PC-3 (cell line): ENCODE data around the gene RBM47. TPM values are rescaled to one million over a fixed set of nuclear protein-coding genes. Genes with fewer than 3 reads are reported as not detected.

Experiments used
- ATAC-seq: fragments of 200-7000 bp; cut with Tn5 transposase; 2 replicates; pipeline ENCODE4 v1.9.1; 2020; ENCODE audit warnings: mild to moderate bottlenecking, moderate library complexity
- BruUV-seq: library from RNA; stranded (reverse); fragments of 400-500 nt; replicated peaks from 2 replicates; lab custom pipeline; 2021; lab: Mats Ljungman, UMichigan
- CTCF ChIA-PET: fragments of 300-600 bp; sonication (Branson Sonifier 250); formaldehyde crosslinking; loops from one replicate; lab custom pipeline; 2022; ENCODE audit warnings: antibody characterized with exemption; lab: Charles Lee
- POLR2A ChIA-PET: fragments of 300-600 bp; sonication (Branson Sonifier 250); formaldehyde crosslinking; loops from one replicate; lab custom pipeline; 2022; ENCODE audit warnings: antibody characterized with exemption; ENCODE audit not compliant: unreplicated experiment; lab: Charles Lee
- DNase-seq: peaks from one replicate; pipeline ENCODE4 v3.0.0-alpha.2; 2015
- H2AFZ ChIP-seq: fragments of 300-600 bp; sonication (generic); 2 replicates; pipeline ENCODE4 v1.6.0; 2016; ENCODE audit warnings: antibody characterized with exemption, low read length
- H3F3A ChIP-seq: fragments of 300-600 bp; sonication (generic); one replicate; pipeline ENCODE4 v1.6.0; 2017; ENCODE audit warnings: antibody characterized with exemption, low read length, control low read depth, mild to moderate bottlenecking; ENCODE audit not compliant: unreplicated experiment
- H3K27ac ChIP-seq: fragments of 300-600 bp; sonication (generic); 2 replicates; pipeline ENCODE4 v1.5.1; 2016; ENCODE audit warnings: mild to moderate bottlenecking, low read length
- H3K27me3 ChIP-seq: fragments of 300-600 bp; sonication (generic); 2 replicates; pipeline ENCODE4 v1.6.1; 2016; ENCODE audit warnings: low read length, mixed read lengths
- H3K36me3 ChIP-seq: fragments of 300-600 bp; sonication (generic); 2 replicates; pipeline ENCODE4 v1.6.1; 2016; ENCODE audit warnings: low read depth, mixed run types, low read length, mixed read lengths
- H3K4me1 ChIP-seq: fragments of 300-600 bp; sonication (generic); 2 replicates; pipeline ENCODE4 v1.5.1; 2016; ENCODE audit warnings: low read length; ENCODE audit not compliant: insufficient read depth
- H3K4me2 ChIP-seq: fragments of 300-600 bp; sonication (generic); 2 replicates; pipeline ENCODE4 v1.6.0; 2016; ENCODE audit warnings: low read length
- H3K4me3 ChIP-seq: fragments of 300-600 bp; sonication (generic); 2 replicates; pipeline ENCODE4 v1.5.1; 2016; ENCODE audit warnings: mild to moderate bottlenecking, low read length, mixed read lengths
- H3K79me2 ChIP-seq: fragments of 300-600 bp; sonication (generic); 2 replicates; pipeline ENCODE4 v1.6.1; 2017; ENCODE audit warnings: low read length, mixed read lengths
- H3K9ac ChIP-seq: fragments of 300-600 bp; sonication (generic); 2 replicates; pipeline ENCODE4 v1.6.0; 2016; ENCODE audit warnings: mild to moderate bottlenecking, low read length
- H3K9me2 ChIP-seq: fragments of 300-600 bp; sonication (generic); replicated peaks from 2 replicates; pipeline ENCODE4 v1.6.1; 2016; ENCODE audit warnings: mixed run types, low read length, mixed read lengths
- H3K9me3 ChIP-seq: fragments of 300-600 bp; sonication (generic); 2 replicates; pipeline ENCODE4 v1.6.1; 2016; ENCODE audit warnings: low read length, mixed read lengths
- H4K20me1 ChIP-seq: fragments of 300-600 bp; sonication (generic); 2 replicates; pipeline ENCODE4 v1.6.1; 2016; ENCODE audit warnings: low read length, mixed read lengths
- CTCF ChIP-seq: fragments of 300-600 bp; sonication (generic); conservative IDR thresholded peaks from 2 replicates; pipeline ENCODE4 v1.5.1; 2017; ENCODE audit warnings: antibody characterized with exemption, low read depth, mild to moderate bottlenecking, low read length
- EZH2 ChIP-seq: fragments of 300-600 bp; sonication (generic); IDR thresholded peaks from one replicate; pipeline ENCODE4 v1.6.1; 2017; ENCODE audit warnings: antibody characterized with exemption, mild to moderate bottlenecking, low read length; ENCODE audit not compliant: unreplicated experiment
- EZH2phosphoT487 ChIP-seq: fragments of 300-600 bp; sonication (generic); IDR thresholded peaks from 2 replicates; pipeline ENCODE4 v1.6.1; 2018; ENCODE audit warnings: mild to moderate bottlenecking, antibody characterized with exemption, low read length, borderline replicate concordance
- intact Hi-C: fragments of 100-400 bp; cut with micrococcal nuclease; formaldehyde crosslinking; loops from 2 replicates; pipeline ENCODE4 v1.9.0; 2023
- total RNA-seq: library from RNA; depleted of rRNA; stranded (reverse); fragments of >200 nt; gene quantifications from 2 replicates; pipeline ENCODE4 v1.2.3, GENCODE V29; 2014

The RBM47 gene
- total RNA-seq, 1 experiment from 2014 or later: 34.7 TPM

GRCh38 chr4:40622913-40623312 lies 6.8 kb downstream of the RBM47 start:
- 0 out of 2 replicates have a peak, but pooled peaks have one; percentile 11 for TF ChIP-seq CTCF
- TF ChIP-seq EZH2phosphoT487: no peak
- BruUV-seq: no TSS peak
- CTCF ChIA-PET: no interaction called here
- ATAC-seq (peak; percentile 91), DNase-seq (peak; percentile 92)
- Histone ChIP-seq H3F3A (no peaks in the 10 kb centered on the region), H3K9me2 (no peaks in the 10 kb centered on the region), H3K4me3 (no peak overlapping the region), H3K36me3 (no peaks in the 10 kb centered on the region), H3K27ac (peak overlapping the region; percentile 95), H3K9me3 (no peaks in the 10 kb centered on the region), H2AFZ (no peak overlapping the region), H3K79me2 (peaks cover 70% of the 10 kb centered on the region), H3K9ac (peak overlapping the region; percentile 81), H3K4me2 (peak overlapping the region; percentile 50), H4K20me1 (no peaks in the 10 kb centered on the region), H3K4me1 (peaks cover 53% of the 10 kb centered on the region), H3K27me3 (no peaks in the 10 kb centered on the region)
- intact Hi-C loops: loop anchor here (10.0 kb wide), 1 partner anchor 48 kb away; no protein-coding TSS in a partner anchor
- POLR2A ChIA-PET: no interaction called here

- no peaks in the 10 kb centered on the region for H3K36me3 ChIP-seq
- peak overlapping the region; percentile 95 for H3K27ac ChIP-seq
- H3K79me2 ChIP-seq: peaks cover 62% of the 10 kb centered on the region
- no TSS peak for BruUV-seq
- H3K4me2 ChIP-seq: peak overlapping the region; percentile 44
- DNase-seq (peak; percentile 86), ATAC-seq (peak; percentile 27; the same call in 1 of the 2 replicates)
- peaks cover 47% of the 10 kb centered on the region for H3K4me1 ChIP-seq
- H3F3A ChIP-seq: no peaks in the 10 kb centered on the region
- no peak for TF ChIP-seq CTCF
- TF ChIP-seq EZH2: no peak
- TF ChIP-seq EZH2phosphoT487: no peak
- no peaks in the 10 kb centered on the region for H3K9me2 ChIP-seq
- H3K9ac ChIP-seq: peak overlapping the region; percentile 81
- H4K20me1 ChIP-seq: no peaks in the 10 kb centered on the region
- POLR2A ChIA-PET: no interaction called here
- CTCF ChIA-PET: no interaction called here
- intact Hi-C loops: loop anchor here (10.0 kb wide), 1 partner anchor 47 kb away; no protein-coding TSS in a partner anchor
- H3K9me3 ChIP-seq: no peaks in the 10 kb centered on the region
- H3K4me3 ChIP-seq: no peak overlapping the region
- no peaks in the 10 kb centered on the region for H3K27me3 ChIP-seq
- H2AFZ ChIP-seq: no peak overlapping the region
Measured at GRCh38 chr4:40621592-40622512, 7.8 kb downstream of the RBM47 start.

- Histone ChIP-seq H3K79me2 (peaks cover 56% of the 10 kb centered on the region), H2AFZ (no peak overlapping the region), H3K9me2 (no peaks in the 10 kb centered on the region), H3K4me1 (peaks cover 44% of the 10 kb centered on the region), H3K27ac (peak overlapping the region; percentile 95), H3K9ac (peak overlapping the region; percentile 66), H3K27me3 (no peaks in the 10 kb centered on the region), H4K20me1 (no peaks in the 10 kb centered on the region), H3K9me3 (no peaks in the 10 kb centered on the region), H3K4me2 (peak overlapping the region; percentile 44), H3K4me3 (no peak overlapping the region), H3F3A (no peaks in the 10 kb centered on the region), H3K36me3 (no peaks in the 10 kb centered on the region)
- no peak for ATAC-seq
- BruUV-seq: no TSS peak
- POLR2A ChIA-PET: no interaction called here
- no peak for DNase-seq
- CTCF ChIA-PET: no interaction called here
- intact Hi-C loops: loop anchor here (10.0 kb wide), 1 partner anchor 46 kb away; no protein-coding TSS in a partner anchor
- TF ChIP-seq EZH2phosphoT487: no peak
Measured at GRCh38 chr4:40621229-40621591, 8.5 kb downstream of the RBM47 start.
